Measurements from ENCODE around the gene CSNK1G3.

DNA sequence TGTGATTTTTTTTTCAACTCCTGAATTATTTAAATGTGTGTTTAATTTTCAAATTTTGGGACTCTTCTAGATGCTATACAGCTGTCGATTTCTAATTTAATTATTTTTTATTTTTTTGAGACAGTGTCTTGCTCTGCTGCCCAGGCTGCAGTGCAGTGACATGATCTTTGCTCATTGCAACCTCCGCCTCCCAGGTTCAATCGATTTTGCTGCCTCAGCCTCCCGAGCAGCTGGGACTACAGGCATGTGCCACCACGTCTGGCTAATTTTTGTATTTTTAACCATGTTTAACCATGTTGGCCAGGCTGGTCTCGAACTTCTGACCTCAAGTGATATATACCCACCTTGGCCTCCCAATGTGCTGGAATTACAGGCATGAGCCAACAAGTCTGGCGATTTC, 28.6 kb downstream of the CSNK1G3 start:
- TF ChIP-seq POLR2AphosphoS5 (IDR thresholded peaks at IDR 0.05) (no peak), EP300 (IDR thresholded peaks at IDR 0.05) (no peak)
